Urothelium cell line (cell line): Measurements from ENCODE around the gene THNSL1.
A peak's percentile ranks its signal among the peaks of the same experiment; 100 is the strongest.
"Not testable (repeated sequence)": the region's sequence is repeated elsewhere in the genome, so short reads cannot be mapped to it uniquely, and the experiment has no call there.

Experiments used
- DNase-seq: peaks from one replicate; pipeline ENCODE4 v3.0.0; 2011; ENCODE audit warnings: low spot score, mixed read lengths
- FAIRE-seq: peaks from 2 replicates; lab custom pipeline; 2011; peaks lifted over from hg19 to GRCh38; lab: Jason Lieb, UNC

THNSL1 gene

GRCh38 chr10:24993237-24993958 lies 23.0 kb upstream of the THNSL1 start:
- FAIRE-seq, result no peak

GRCh38 chr10:24995072-24995471 lies 21.3 kb upstream of the THNSL1 start:
- DNase-seq, result no peak
- no peak for FAIRE-seq

More at GRCh38 chr10:24993237-24993958, 23.0 kb upstream of the THNSL1 start:
- DNase-seq, result no peak

GRCh38 chr10:24998044-24998443 lies 18.4 kb upstream of the THNSL1 start:
- DNase-seq (no peak), FAIRE-seq (no peak)

- not testable (repeated sequence) for FAIRE-seq, DNase-seq
Measured at GRCh38 chr10:25011591-25011990, 4.8 kb upstream of the THNSL1 start.

- FAIRE-seq, result no peak
Measured at GRCh38 chr10:25014579-25014978, 1.8 kb upstream of the THNSL1 start.

GRCh38 chr10:25015828-25016375 lies 510 bp upstream of the THNSL1 start, which contains the start of gene ENKUR:
ENKUR (minus strand) TSS chr10:25016158; CDS start chr10:25015936, 222 bp downstream.
- DNase-seq (peak; percentile 88), FAIRE-seq (no peak)

More at GRCh38 chr10:25014579-25014978, 1.8 kb upstream of the THNSL1 start:
- DNase-seq, result no peak

- FAIRE-seq (no peak), DNase-seq (no peak)
Measured at GRCh38 chr10:25017154-25017590, 760 bp downstream of the THNSL1 start.

- FAIRE-seq (no peak), DNase-seq (no peak)
Measured at GRCh38 chr10:25017661-25018060, 1.2 kb downstream of the THNSL1 start.

GRCh38 chr10:25018703-25019102 lies 2.3 kb downstream of the THNSL1 start:
- FAIRE-seq, result no peak
- no peak for DNase-seq

- no peak for FAIRE-seq
- no peak for DNase-seq
Measured at GRCh38 chr10:25023278-25023677, 6.9 kb downstream of the THNSL1 start.

- FAIRE-seq, result no peak
- no peak for DNase-seq
Measured at GRCh38 chr10:25024528-25024927, 8.1 kb downstream of the THNSL1 start.

- FAIRE-seq (no peak), DNase-seq (no peak)
Measured at GRCh38 chr10:25026463-25026862, 10.1 kb downstream of the THNSL1 start.

- DNase-seq, result no peak
- no peak for FAIRE-seq
Measured at GRCh38 chr10:25028711-25029110, 12.3 kb downstream of the THNSL1 start.

GRCh38 chr10:25029519-25029918 lies 13.1 kb downstream of the THNSL1 start:
- no peak for DNase-seq
- FAIRE-seq, result no peak

- FAIRE-seq (no peak), DNase-seq (no peak)
Measured at GRCh38 chr10:25036381-25036780, 20.0 kb downstream of the THNSL1 start.

GRCh38 chr10:25038325-25038724 lies 21.9 kb downstream of the THNSL1 start:
- DNase-seq, result no peak
- FAIRE-seq, result no peak

- no peak for FAIRE-seq
- no peak for DNase-seq
Measured at GRCh38 chr10:25039531-25039930, 23.1 kb downstream of the THNSL1 start.

GRCh38 chr10:25046641-25047040 lies 30.2 kb downstream of the THNSL1 start:
- no peak for FAIRE-seq
- no peak for DNase-seq

GRCh38 chr10:25047088-25047487 lies 30.7 kb downstream of the THNSL1 start:
- no peak for DNase-seq
- FAIRE-seq, result no peak

GRCh38 chr10:25047591-25048301 lies 31.3 kb downstream of the THNSL1 start:
- FAIRE-seq, result no peak
- DNase-seq, result peak; percentile 60

GRCh38 chr10:25048450-25048849 lies 32.0 kb downstream of the THNSL1 start:
- no peak for DNase-seq
- no peak for FAIRE-seq

- no peak for FAIRE-seq
- no peak for DNase-seq
Measured at GRCh38 chr10:25049966-25050365, 33.6 kb downstream of the THNSL1 start.
